MM.1S (cell line): Measurements from ENCODE around the gene IGF2BP3.
A peak's percentile ranks its signal among the peaks of the same experiment; 100 is the strongest.

Experiments
- DNase-seq: peaks from one replicate; pipeline ENCODE4 v3.0.0-alpha.2; 2015
- H2AFZ ChIP-seq: fragments of 300-600 bp; sonication (generic); 2 replicates; pipeline ENCODE4 v1.6.0; 2016; ENCODE audit warnings: antibody characterized with exemption, low read length
- H3F3A ChIP-seq: fragments of 300-600 bp; sonication (generic); 2 replicates; pipeline ENCODE4 v1.6.1; 2016; ENCODE audit warnings: mild to moderate bottlenecking, antibody characterized with exemption, low read length, moderate library complexity, mixed read lengths; ENCODE audit not compliant: insufficient read depth
- H3K27ac ChIP-seq: fragments of 300-600 bp; sonication (generic); 2 replicates; pipeline ENCODE4 v1.5.1; 2016; ENCODE audit warnings: mild to moderate bottlenecking, low read length
- H3K27me3 ChIP-seq: fragments of 300-600 bp; sonication (generic); replicated peaks from 2 replicates; pipeline ENCODE4 v1.6.0; 2016; ENCODE audit warnings: low read length; ENCODE audit not compliant: insufficient read depth
- H3K36me3 ChIP-seq: fragments of 300-600 bp; sonication (generic); replicated peaks from 2 replicates; pipeline ENCODE4 v1.6.1; 2016; ENCODE audit warnings: mild to moderate bottlenecking, low read length, mixed read lengths; ENCODE audit not compliant: insufficient read depth
- H3K4me1 ChIP-seq: fragments of 300-600 bp; sonication (generic); 2 replicates; pipeline ENCODE4 v1.6.1; 2016; ENCODE audit warnings: low read length, mixed read lengths
- H3K4me2 ChIP-seq: fragments of 300-600 bp; sonication (generic); 2 replicates; pipeline ENCODE4 v1.6.0; 2016; ENCODE audit warnings: low read depth, low read length
- H3K4me3 ChIP-seq: fragments of 300-600 bp; sonication (generic); 2 replicates; pipeline ENCODE4 v1.5.1; 2016; ENCODE audit warnings: low read length, mixed read lengths
- H3K79me2 ChIP-seq: fragments of 300-600 bp; sonication (generic); 2 replicates; pipeline ENCODE4 v1.6.1; 2016; ENCODE audit warnings: mixed run types, low read length, mixed read lengths
- H3K9ac ChIP-seq: fragments of 300-600 bp; sonication (generic); 2 replicates; pipeline ENCODE4 v1.6.1; 2016; ENCODE audit warnings: low read length, mixed read lengths
- H3K9me2 ChIP-seq: fragments of 300-600 bp; sonication (generic); replicated peaks from 2 replicates; pipeline ENCODE4 v1.6.1; 2016; ENCODE audit warnings: mild to moderate bottlenecking, low read length, mixed read lengths; ENCODE audit not compliant: insufficient read depth
- H3K9me3 ChIP-seq: fragments of 300-600 bp; sonication (generic); replicated peaks from 2 replicates; pipeline ENCODE4 v1.6.1; 2016; ENCODE audit warnings: mild to moderate bottlenecking, low read length, mixed read lengths; ENCODE audit not compliant: insufficient read depth
- H4K20me1 ChIP-seq: fragments of 300-600 bp; sonication (generic); 2 replicates; pipeline ENCODE4 v1.6.1; 2016; ENCODE audit warnings: mild to moderate bottlenecking, low read length, moderate library complexity, mixed read lengths; ENCODE audit not compliant: insufficient read depth
- EZH2 ChIP-seq: fragments of 300-600 bp; sonication (generic); optimal IDR thresholded peaks from 2 replicates; pipeline ENCODE3; 2017; ENCODE audit warnings: low read depth, mild to moderate bottlenecking, antibody characterized with exemption, low read length, mixed read lengths
- EZH2phosphoT487 ChIP-seq: fragments of 300-600 bp; sonication (generic); IDR thresholded peaks from 2 replicates; pipeline ENCODE4 v1.6.1; 2018; ENCODE audit warnings: antibody characterized with exemption, low read length
- TF ChIP-seq, protein P1 (sequence below): fragments of 300-600 bp; sonication (generic); IDR thresholded peaks from 2 replicates; pipeline ENCODE4 v1.5.1; 2016; ENCODE audit warnings: antibody characterized with exemption, low read length, mixed read lengths

The IGF2BP3 gene

DNA sequence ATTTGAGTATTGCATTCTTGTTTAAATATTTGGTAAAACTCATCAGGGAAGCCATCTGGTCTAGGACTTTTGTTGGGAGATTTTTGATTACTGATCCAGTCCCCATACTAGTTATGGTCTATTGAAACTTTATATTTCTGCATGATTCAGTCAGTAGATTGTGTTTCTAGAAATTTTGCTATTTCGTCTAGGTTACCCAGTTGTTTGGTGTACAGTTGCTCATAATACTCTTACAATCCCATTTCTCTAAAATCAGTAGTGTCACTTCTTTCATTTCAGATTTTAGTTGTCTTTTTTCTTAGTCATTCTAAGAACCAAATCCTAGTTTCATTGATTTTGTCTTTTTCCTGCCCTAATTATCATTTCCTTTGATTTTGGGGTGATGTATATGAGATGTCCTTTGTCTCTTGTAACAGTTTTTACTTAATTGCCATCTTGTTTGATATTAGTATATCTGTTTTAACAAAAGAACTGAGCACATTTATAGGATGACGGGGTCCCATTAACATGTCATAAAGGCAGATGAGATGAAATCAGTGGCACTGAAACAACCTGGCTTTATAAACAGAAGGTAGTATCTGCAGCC, 163.3 kb downstream of the IGF2BP3 start:
- H2AFZ ChIP-seq = no peak overlapping the region
- H4K20me1 ChIP-seq = no peaks in the 10 kb centered on the region; the same call in 1 of the 2 replicates
- H3K27me3 ChIP-seq = no peaks in the 10 kb centered on the region
- no peak overlapping the region for H3K4me2 ChIP-seq
- peaks cover 57% of the 10 kb centered on the region for H3K79me2 ChIP-seq
- TF ChIP-seq, protein P1, sequence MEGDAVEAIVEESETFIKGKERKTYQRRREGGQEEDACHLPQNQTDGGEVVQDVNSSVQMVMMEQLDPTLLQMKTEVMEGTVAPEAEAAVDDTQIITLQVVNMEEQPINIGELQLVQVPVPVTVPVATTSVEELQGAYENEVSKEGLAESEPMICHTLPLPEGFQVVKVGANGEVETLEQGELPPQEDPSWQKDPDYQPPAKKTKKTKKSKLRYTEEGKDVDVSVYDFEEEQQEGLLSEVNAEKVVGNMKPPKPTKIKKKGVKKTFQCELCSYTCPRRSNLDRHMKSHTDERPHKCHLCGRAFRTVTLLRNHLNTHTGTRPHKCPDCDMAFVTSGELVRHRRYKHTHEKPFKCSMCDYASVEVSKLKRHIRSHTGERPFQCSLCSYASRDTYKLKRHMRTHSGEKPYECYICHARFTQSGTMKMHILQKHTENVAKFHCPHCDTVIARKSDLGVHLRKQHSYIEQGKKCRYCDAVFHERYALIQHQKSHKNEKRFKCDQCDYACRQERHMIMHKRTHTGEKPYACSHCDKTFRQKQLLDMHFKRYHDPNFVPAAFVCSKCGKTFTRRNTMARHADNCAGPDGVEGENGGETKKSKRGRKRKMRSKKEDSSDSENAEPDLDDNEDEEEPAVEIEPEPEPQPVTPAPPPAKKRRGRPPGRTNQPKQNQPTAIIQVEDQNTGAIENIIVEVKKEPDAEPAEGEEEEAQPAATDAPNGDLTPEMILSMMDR = no peak
- TF ChIP-seq EZH2 (no peak), EZH2phosphoT487 (no peak)
- no peak overlapping the region for H3K4me3 ChIP-seq
- no peaks in the 10 kb centered on the region for H3K9me3 ChIP-seq
- H3K36me3 ChIP-seq = peaks cover 10% of the 10 kb centered on the region; the same call in 1 of the 2 replicates
- H3K9ac ChIP-seq = no peak overlapping the region
- no peak for DNase-seq
- H3K9me2 ChIP-seq = no peaks in the 10 kb centered on the region
- H3F3A ChIP-seq = no peaks in the 10 kb centered on the region
- H3K27ac ChIP-seq = no peak overlapping the region
- H3K4me1 ChIP-seq = no peaks in the 10 kb centered on the region

DNA sequence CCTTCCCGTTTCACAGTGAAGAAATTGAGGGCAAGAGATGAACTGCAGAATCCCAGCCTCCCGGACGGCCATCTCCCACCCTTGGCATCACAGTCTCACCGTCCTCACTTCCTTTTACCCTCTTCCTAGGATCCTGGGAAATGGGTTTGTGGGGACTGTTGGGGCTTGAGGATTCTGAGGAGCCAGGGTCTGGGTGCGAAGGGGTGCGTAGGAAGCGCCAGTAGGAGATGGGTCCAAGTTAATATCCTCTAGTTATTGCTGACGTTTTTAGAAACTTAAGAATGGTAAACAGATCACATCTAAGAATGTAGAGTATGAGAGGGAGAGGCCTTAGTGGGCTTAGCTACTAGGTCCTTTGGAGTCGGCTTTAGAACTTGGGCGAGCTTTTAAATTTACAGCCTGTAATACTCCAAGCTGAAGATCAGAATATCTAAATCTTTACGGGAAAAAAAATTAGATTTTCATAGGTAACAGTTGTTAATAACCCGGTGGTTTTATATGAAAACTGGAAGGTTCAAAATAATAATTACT, 170.5 kb downstream of the IGF2BP3 start:
- Histone ChIP-seq H3K4me1 (peaks cover 12% of the 10 kb centered on the region), H3K79me2 (peaks cover 54% of the 10 kb centered on the region)
- no peak for DNase-seq

DNA sequence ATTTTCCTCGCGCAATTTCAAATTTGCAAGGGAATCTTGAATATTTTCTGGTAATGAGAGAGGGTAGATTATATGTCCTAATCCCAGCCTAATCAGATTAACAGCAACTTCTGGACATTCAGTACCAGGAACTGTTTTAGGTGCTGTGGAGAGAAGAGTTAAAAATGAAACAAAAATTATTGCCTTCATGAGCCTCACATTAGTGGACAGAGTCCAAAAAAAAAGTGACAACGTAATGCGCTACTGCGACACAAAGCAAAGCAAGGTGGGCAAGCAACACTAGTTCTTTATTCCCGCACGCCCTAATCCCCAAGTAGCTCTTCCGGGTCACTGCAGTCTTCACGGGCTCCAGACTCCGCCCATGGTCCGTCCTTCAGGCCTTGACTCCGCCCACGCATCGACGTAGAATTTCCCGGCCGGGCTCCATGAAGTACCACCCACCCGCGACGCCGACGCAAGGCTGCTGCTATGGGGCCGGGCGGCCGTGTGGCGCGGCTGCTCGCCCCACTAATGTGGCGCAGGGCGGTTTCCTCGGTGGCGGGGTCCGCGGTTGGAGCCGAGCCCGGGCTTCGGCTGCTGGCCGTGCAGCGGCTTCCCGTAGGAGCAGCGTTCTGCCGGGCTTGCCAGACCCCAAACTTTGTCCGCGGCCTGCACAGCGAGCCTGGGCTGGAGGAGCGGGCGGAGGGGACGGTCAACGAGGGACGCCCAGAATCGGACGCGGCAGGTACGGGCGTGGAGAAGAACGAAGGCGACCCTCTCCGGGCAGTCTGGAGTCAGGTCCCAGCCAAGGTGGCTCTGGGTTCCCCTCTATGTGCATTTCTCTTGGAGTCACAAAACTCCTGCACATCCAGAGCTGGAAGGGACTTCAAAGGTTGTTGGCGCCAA, 171.2 kb downstream of the IGF2BP3 start, which contains the start of gene MALSU1:
MALSU1 (plus strand) TSS at position 455 of the 885 bp plus-strand sequence; CDS start at position 469, 14 bp downstream.
- TF ChIP-seq EZH2phosphoT487 (no peak), EZH2 (no peak)
- TF ChIP-seq, protein P1 = no peak
- DNase-seq = peak; percentile 98
- peak within 1 kb of the TSS; percentile 39; the same call in 1 of the 2 replicates for H3K27ac ChIP-seq

More for the DNA sequence above, 170.5 kb downstream of the IGF2BP3 start:
- Histone ChIP-seq H3K27me3 (no peaks in the 10 kb centered on the region), H4K20me1 (no peaks in the 10 kb centered on the region; the same call in 1 of the 2 replicates), H3K9ac (peak overlapping the region; percentile 89), H2AFZ (peak overlapping the region; percentile 100), H3K27ac (peak overlapping the region; percentile 39; the same call in 1 of the 2 replicates), H3K4me3 (peak overlapping the region; percentile 95), H3K9me3 (no peaks in the 10 kb centered on the region), H3K36me3 (0 out of 2 replicates have a peak, but pooled peaks cover 4% of the 10 kb centered on the region), H3F3A (no peaks in the 10 kb centered on the region), H3K4me2 (peak overlapping the region; percentile 79), H3K9me2 (no peaks in the 10 kb centered on the region)
- TF ChIP-seq EZH2phosphoT487 (no peak), EZH2 (no peak)
- TF ChIP-seq, protein P1 = no peak

More for the DNA sequence above, 171.2 kb downstream of the IGF2BP3 start, which contains the start of gene MALSU1:
- Histone ChIP-seq H3K79me2 (peaks cover 47% of the 10 kb centered on the region), H3K4me3 (peak within 1 kb of the TSS; percentile 95), H2AFZ (peak within 1 kb of the TSS; percentile 100), H3K36me3 (no peaks in the 10 kb centered on the region), H4K20me1 (no peaks in the 10 kb centered on the region), H3K9me3 (no peaks in the 10 kb centered on the region), H3K4me2 (peak within 1 kb of the TSS; percentile 88), H3K4me1 (peaks cover 12% of the 10 kb centered on the region), H3K27me3 (no peaks in the 10 kb centered on the region), H3F3A (no peaks in the 10 kb centered on the region), H3K9ac (peak within 1 kb of the TSS; percentile 89), H3K9me2 (no peaks in the 10 kb centered on the region)
